Esophagus muscularis mucosa (tissue), 4 donors: ENCODE measurements around the gene GRM2.

Experiments used
- EP300 ChIP-seq: sonication (generic); formaldehyde crosslinking; IDR thresholded peaks from one replicate; pipeline ENCODE4 v1.6.1; 2017; ENCODE audit warnings: antibody characterized with exemption
- POLR2AphosphoS5 ChIP-seq, 2 donors: sonication (generic); formaldehyde crosslinking; IDR thresholded peaks; one replicate each; pipeline ENCODE4 v1.6.1; 2017; ENCODE audit warnings: antibody characterized with exemption in 2 of 2
- TF ChIP-seq, protein P1 (sequence below), 3 experiments: fragments of 200-600 bp in 2 of 3; fragments of 450-650 bp in 1 of 3; sonication (generic) in 2 of 3; IDR thresholded peaks; one replicate each; pipeline ENCODE4 v1.5.1; 2017 to 2019; ENCODE audit warnings: antibody characterized with exemption in 3 of 3, mild to moderate bottlenecking in 2 of 3, moderate library complexity in 1 of 3

DNA sequence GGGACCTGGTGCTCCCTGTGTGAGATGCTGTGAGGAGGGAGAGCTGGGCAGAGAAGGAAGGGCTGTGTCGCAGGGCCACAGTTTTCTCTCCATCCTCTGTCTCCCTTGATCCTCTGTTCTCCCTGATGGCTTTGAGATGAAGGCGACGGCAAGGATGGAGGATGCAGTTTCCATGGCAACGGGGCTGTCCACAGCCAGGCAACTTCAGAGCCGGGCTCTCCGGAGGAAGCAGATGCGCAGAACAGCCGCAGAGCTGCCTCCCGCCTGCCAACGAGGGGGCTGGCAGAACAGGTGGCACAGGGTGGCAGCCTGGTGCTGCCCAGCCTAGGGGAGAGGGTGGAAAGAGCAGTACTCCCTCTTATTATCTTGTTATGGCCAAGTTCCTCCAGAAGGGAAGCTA is 9.9 kb upstream of the GRM2 start:
- TF ChIP-seq, protein P1, sequence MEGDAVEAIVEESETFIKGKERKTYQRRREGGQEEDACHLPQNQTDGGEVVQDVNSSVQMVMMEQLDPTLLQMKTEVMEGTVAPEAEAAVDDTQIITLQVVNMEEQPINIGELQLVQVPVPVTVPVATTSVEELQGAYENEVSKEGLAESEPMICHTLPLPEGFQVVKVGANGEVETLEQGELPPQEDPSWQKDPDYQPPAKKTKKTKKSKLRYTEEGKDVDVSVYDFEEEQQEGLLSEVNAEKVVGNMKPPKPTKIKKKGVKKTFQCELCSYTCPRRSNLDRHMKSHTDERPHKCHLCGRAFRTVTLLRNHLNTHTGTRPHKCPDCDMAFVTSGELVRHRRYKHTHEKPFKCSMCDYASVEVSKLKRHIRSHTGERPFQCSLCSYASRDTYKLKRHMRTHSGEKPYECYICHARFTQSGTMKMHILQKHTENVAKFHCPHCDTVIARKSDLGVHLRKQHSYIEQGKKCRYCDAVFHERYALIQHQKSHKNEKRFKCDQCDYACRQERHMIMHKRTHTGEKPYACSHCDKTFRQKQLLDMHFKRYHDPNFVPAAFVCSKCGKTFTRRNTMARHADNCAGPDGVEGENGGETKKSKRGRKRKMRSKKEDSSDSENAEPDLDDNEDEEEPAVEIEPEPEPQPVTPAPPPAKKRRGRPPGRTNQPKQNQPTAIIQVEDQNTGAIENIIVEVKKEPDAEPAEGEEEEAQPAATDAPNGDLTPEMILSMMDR (IDR thresholded peaks at IDR 0.05): no peak
- TF ChIP-seq POLR2AphosphoS5 (IDR thresholded peaks at IDR 0.05) (no peak), EP300 (no peak)
